HG03442 (cell line): ENCODE data around the gene KLK1.

ENCODE experiments used
- ATAC-seq: cut with Tn5 transposase; IDR thresholded peaks from one replicate; pipeline ENCODE4 v1.9.1; 2021; ENCODE audit warnings: mild to moderate bottlenecking, moderate library complexity; ENCODE audit not compliant: unreplicated experiment

KLK1 gene

GRCh38 chr19:50836543-50837195 lies 13.1 kb upstream of the KLK1 start:
- ATAC-seq = no peak

GRCh38 chr19:50835785-50836542 lies 12.4 kb upstream of the KLK1 start:
- ATAC-seq = peak; percentile 81

- ATAC-seq = no peak
Measured at GRCh38 chr19:50835103-50835784, 11.7 kb upstream of the KLK1 start.

GRCh38 chr19:50833802-50834167 lies 10.2 kb upstream of the KLK1 start:
- ATAC-seq = no peak

- no peak for ATAC-seq
Measured at GRCh38 chr19:50833117-50833801, 9.7 kb upstream of the KLK1 start, which contains the start of gene KLK15. TSS of gene KLK15 (minus strand) at chr19:50833574. CDS start at chr19:50831492, 2,082 bp downstream.

- ATAC-seq = no peak
Measured at GRCh38 chr19:50832666-50833065, 9.1 kb upstream of the KLK1 start.

GRCh38 chr19:50831026-50831396 lies 7.4 kb upstream of the KLK1 start:
- no peak for ATAC-seq

- ATAC-seq = no peak
Measured at GRCh38 chr19:50830266-50831025, 6.9 kb upstream of the KLK1 start.

GRCh38 chr19:50829801-50830200 lies 6.2 kb upstream of the KLK1 start:
- ATAC-seq = no peak

- no peak for ATAC-seq
Measured at GRCh38 chr19:50827476-50827875, 3.9 kb upstream of the KLK1 start.

GRCh38 chr19:50826492-50827240 lies 3.1 kb upstream of the KLK1 start:
- no peak for ATAC-seq

GRCh38 chr19:50822661-50823208 lies 852 bp downstream of the KLK1 start:
- no peak for ATAC-seq

GRCh38 chr19:50821622-50822021 lies 2.0 kb downstream of the KLK1 start:
- ATAC-seq = no peak

GRCh38 chr19:50821248-50821612 lies 2.4 kb downstream of the KLK1 start:
- ATAC-seq = no peak

- ATAC-seq = no peak
Measured at GRCh38 chr19:50820549-50821247, 2.9 kb downstream of the KLK1 start.

- ATAC-seq = no peak
Measured at GRCh38 chr19:50820086-50820485, 3.5 kb downstream of the KLK1 start.

- no peak for ATAC-seq
Measured at GRCh38 chr19:50819636-50820035, 4.0 kb downstream of the KLK1 start.

GRCh38 chr19:50818859-50819472 lies 4.6 kb downstream of the KLK1 start:
- no peak for ATAC-seq
